PC-9 (cell line): Measurements from ENCODE around the gene ACOXL.

Source experiments
- CTCF ChIP-seq: fragments of 200-600 bp; sonication (generic); conservative IDR thresholded peaks from 2 replicates; pipeline ENCODE4 v1.6.1; 2017; ENCODE audit warnings: mixed run types, antibody characterized with exemption, mild to moderate bottlenecking, moderate library complexity
- EZH2 ChIP-seq: fragments of 200-600 bp; sonication (generic); IDR thresholded peaks from 2 replicates; pipeline ENCODE4 v1.8.0; 2017; ENCODE audit warnings: antibody characterized with exemption, low read depth

- TF ChIP-seq CTCF (no peak), EZH2 (no peak)
These were observed 283.1 kb downstream of the ACOXL start for GRCh38 chr2:111015283-111015995.
